Stimulated activated CD4-positive, alpha-beta T cell treated with anti-CD3 and anti-CD28 coated beads, Interleukin-15, amount 100 ng/mL, for 48 hours (primary cell): ENCODE measurements around the gene ACSL5.

Experiments
- DNase-seq, 2 donors: peaks; one replicate each; pipeline ENCODE4 v3.0.0-alpha.2; 2020; ENCODE audit warnings: low read depth in 2 of 2

The ACSL5 gene

GRCh38 chr10:112373912-112374338, at the start of gene ACSL5:
TSS of gene ACSL5 (plus strand) at chr10:112374116. CDS start at chr10:112394947, 20,831 bp downstream.
- no peak for DNase-seq

- no peak for DNase-seq
Observed at GRCh38 chr10:112327678-112328077, 46.2 kb upstream of the ACSL5 start.

- DNase-seq: no peak
Observed at GRCh38 chr10:112330162-112330561, 43.8 kb upstream of the ACSL5 start.

- no peak for DNase-seq
Observed at GRCh38 chr10:112330607-112331160, 43.2 kb upstream of the ACSL5 start.

DNA sequence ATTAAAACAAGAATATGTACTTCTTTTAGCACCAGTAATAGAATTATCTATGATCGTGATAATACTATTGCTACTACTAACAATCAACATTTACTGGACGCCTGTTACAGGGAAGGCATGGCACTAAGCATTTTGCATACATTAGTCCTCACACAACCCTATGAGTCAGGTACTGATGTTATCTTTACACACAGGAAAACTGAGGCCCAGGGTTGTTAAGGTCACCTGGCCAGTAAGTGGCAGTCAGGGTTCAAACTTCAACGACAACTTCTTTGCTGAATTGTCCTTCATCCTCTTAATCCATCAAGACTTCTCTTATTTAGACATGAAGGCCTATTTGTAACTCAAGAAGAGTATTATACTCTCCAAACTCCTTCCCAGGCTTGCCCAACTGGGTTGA, 41.9 kb upstream of the ACSL5 start:
- DNase-seq: no peak

GRCh38 chr10:112332509-112333228, 41.2 kb upstream of the ACSL5 start:
- no peak for DNase-seq

- no peak for DNase-seq
Observed at GRCh38 chr10:112333452-112333851, 40.5 kb upstream of the ACSL5 start.

DNA sequence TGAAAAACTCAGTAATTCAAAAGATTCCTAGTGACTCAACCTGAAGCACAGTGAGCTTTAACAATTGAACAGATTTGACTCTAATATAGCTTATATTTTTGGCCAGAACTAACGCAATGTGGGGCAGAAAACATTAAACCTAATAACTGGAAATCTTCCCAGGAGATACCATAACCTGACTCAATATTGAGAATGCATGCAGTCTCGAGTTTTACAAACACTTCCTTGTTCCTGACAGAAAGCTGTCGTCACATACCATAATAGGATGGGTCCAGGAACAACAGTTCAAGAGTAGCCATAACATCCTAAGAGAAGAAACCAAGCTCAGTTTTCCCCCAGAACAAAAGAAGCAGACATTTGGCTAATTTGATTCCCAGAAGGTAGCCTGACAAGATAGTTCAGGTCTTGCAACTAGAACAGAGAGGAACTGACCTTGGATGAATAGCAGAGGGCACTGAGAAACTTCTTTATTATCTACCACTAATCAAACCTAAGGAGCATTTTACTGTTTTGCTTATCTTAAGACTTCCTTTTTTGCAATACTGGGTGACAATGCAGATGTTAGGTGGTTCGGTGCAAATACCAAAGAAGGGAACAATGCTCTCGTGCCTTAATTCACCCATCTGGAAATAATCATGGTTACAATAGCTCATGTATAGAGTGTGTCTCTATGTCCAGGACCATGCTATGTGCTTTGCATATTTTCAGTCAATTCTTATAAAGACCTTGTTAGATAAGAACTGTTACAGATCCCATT, 38.6 kb upstream of the ACSL5 start:
- no peak for DNase-seq

DNA sequence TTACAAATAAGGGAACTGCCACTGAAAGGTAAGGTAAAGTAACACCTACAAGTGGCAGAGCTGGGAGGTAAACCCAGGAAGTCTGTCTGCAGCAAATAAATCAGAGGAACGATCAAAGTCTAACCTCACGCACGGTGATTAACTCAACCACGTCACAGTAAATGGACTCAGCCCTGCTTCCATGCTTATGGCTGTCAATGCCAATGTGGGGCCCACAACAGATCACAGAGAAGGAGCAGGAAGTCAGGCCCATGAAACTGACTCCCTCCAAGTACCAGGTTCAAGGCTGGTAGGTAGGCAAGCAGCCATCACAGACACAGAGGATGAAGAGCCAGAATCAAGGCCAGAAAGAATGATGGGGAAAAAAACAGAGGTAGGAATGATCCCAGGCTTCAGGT, 38.0 kb upstream of the ACSL5 start:
- DNase-seq: no peak

DNA sequence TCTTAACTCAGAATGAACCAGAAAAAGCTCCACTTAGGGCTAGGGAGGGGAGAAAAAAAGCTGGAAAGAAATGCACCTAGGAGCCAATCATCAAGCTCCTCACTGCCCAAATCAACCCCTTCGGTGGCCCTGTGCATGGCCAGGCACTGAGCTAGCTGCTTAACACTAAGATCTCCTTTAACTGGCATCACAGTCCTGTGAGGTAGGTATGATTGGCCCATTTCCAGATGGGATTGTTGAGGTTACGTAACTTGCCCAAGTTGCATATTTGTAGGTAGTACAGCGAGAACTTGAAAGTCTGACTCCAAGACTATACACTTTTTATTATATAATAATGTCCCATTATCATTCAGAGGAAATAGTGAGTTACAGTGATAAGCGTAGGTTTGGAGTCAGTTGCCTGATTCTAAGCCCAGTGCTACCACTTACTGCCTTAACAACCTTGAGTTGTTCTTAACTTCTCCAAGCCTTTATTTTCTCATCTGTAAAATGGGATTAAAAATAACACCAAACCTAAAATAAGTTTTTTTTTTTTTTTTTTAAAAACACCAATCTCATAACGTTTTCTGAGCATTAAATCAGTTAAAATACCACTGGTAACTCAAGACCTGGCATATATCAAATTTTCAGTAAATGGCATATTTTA, 37.2 kb upstream of the ACSL5 start:
- DNase-seq: no peak

DNA sequence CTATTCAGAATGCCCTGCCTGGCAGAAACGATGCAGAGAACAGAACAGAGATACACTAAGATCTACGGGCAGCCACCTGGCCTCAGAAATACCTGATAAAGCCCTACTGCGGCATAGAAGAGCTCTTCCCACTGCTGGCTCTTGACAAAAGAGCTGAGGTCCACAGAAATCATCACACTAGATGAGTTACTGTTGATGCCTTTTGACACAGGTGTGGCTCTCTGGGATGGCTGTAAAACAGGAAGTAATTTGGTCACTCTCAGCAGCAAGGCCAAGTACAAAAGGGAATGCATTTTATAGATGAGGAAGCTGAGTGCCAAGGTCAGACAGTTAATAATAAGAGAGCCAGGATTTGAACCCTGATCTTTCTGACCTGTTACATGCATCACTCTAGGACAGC, 35.0 kb upstream of the ACSL5 start:
- DNase-seq: no peak

GRCh38 chr10:112340601-112341000, 33.3 kb upstream of the ACSL5 start:
- no peak for DNase-seq

- no peak for DNase-seq
Observed at GRCh38 chr10:112343056-112343806, 30.7 kb upstream of the ACSL5 start.

- no peak for DNase-seq
Observed at GRCh38 chr10:112344261-112344660, 29.7 kb upstream of the ACSL5 start.

DNA sequence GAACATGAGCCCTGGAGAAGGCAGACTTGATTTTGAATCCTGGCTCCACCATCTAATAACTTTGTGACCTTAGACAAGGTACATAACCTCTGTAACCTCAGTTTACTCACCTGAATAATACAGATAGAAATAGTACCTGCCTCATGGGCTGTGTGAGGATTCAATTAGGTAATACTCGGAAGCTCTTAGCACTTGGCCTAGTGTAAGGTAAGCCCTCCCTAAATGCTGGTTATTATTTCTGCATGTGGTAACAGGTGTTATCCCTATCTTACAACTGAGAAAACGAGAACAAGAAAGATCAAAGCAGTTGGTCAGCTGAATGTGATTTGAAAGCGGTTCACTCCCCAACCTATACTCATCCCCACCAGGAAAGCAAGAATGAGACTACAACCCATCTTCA, 28.7 kb upstream of the ACSL5 start:
- DNase-seq: no peak

- DNase-seq: no peak
Observed at GRCh38 chr10:112345743-112346142, 28.2 kb upstream of the ACSL5 start.

DNA sequence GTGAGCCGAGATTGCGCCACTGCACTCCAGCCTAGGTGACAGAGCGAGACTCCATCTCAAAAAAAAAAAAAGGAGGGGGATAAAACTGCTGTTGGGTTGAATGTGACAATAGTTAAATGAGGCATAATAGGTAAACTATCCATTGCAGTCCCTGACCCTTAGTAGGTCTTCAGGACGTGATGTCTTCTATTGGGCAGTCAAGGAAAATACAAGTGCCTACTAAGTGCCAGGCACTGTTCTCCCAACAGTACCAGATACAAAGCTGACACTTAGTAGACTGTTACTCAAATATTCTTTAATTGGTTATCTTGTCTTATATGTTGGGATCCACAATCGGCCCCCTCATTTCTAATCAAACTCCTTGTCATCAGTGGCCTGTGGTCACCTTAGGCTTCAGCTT, 27.1 kb upstream of the ACSL5 start:
- no peak for DNase-seq

- no peak for DNase-seq
Observed at GRCh38 chr10:112347709-112348671, 25.9 kb upstream of the ACSL5 start.

- DNase-seq: no peak
Observed at GRCh38 chr10:112348759-112349158, 25.2 kb upstream of the ACSL5 start.

- no peak for DNase-seq
Observed at GRCh38 chr10:112349521-112350085, 24.3 kb upstream of the ACSL5 start.
